Transverse colon (tissue), 4 donors: ENCODE data around the gene MBNL2.

ENCODE experiments used
- POLR2A ChIP-seq: fragments of 450-650 bp; IDR thresholded peaks from one replicate; pipeline ENCODE4 v1.6.1; 2016; ENCODE audit warnings: antibody characterized with exemption, mild to moderate bottlenecking, moderate library complexity
- POLR2AphosphoS5 ChIP-seq, 3 donors: sonication (generic); formaldehyde crosslinking; IDR thresholded peaks; one replicate each; pipeline ENCODE4 v1.6.1; 2016; ENCODE audit warnings: antibody characterized with exemption in 3 of 3
- TF ChIP-seq, protein P1 (sequence below), 5 experiments: fragments of 200-600 bp in 3 of 5; fragments of 450-650 bp in 2 of 5; sonication (generic) in 3 of 5; IDR thresholded peaks; 1 replicate in 2 of 5; 2 replicates in 3 of 5; pipeline ENCODE4 v1.5.1; 2016 to 2017; ENCODE audit warnings: antibody characterized with exemption in 5 of 5, inconsistent platforms in 3 of 5, mild to moderate bottlenecking in 2 of 5, moderate library complexity in 1 of 5

GRCh38 chr13:97354808-97355207 is 132.7 kb downstream of the MBNL2 start:
- no peak for TF ChIP-seq POLR2A
- TF ChIP-seq, protein P1, sequence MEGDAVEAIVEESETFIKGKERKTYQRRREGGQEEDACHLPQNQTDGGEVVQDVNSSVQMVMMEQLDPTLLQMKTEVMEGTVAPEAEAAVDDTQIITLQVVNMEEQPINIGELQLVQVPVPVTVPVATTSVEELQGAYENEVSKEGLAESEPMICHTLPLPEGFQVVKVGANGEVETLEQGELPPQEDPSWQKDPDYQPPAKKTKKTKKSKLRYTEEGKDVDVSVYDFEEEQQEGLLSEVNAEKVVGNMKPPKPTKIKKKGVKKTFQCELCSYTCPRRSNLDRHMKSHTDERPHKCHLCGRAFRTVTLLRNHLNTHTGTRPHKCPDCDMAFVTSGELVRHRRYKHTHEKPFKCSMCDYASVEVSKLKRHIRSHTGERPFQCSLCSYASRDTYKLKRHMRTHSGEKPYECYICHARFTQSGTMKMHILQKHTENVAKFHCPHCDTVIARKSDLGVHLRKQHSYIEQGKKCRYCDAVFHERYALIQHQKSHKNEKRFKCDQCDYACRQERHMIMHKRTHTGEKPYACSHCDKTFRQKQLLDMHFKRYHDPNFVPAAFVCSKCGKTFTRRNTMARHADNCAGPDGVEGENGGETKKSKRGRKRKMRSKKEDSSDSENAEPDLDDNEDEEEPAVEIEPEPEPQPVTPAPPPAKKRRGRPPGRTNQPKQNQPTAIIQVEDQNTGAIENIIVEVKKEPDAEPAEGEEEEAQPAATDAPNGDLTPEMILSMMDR (IDR thresholded peaks at IDR 0.05): no peak
- TF ChIP-seq POLR2AphosphoS5 (IDR thresholded peaks at IDR 0.05): no peak
